Liver (tissue), 9 donors: Measurements from ENCODE around the gene PRPF19. TPM values are rescaled to one million over a fixed set of nuclear protein-coding genes. Genes with fewer than 3 reads are reported as not detected.

Source experiments
- DNase-seq: peaks from one replicate; pipeline ENCODE4 v3.0.0-alpha.2; 2017; ENCODE audit warnings: low spot score
- H3K27ac ChIP-seq, 2 donors: one replicate each; pipeline ENCODE4 v1.7.0; 2013; ENCODE audit warnings: inconsistent platforms in 2 of 2, low read length in 2 of 2, control low read depth in 1 of 2, low read depth in 1 of 2, mild to moderate bottlenecking in 1 of 2
- H3K27me3 ChIP-seq, 4 donors: one replicate each; pipeline versions ENCODE4 v1.6.1 to v1.7.0; 2013; ENCODE audit warnings: low read length in 3 of 4, inconsistent platforms in 1 of 4, mild to moderate bottlenecking in 1 of 4, moderate library complexity in 1 of 4; ENCODE audit not compliant: control insufficient read depth in 4 of 4, insufficient read depth in 4 of 4
- H3K36me3 ChIP-seq, 4 donors: one replicate each; pipeline versions ENCODE4 v1.6.1 to v1.7.0; 2013; ENCODE audit warnings: low read length in 3 of 4, mild to moderate bottlenecking in 3 of 4, low read depth in 1 of 4, moderate library complexity in 1 of 4; ENCODE audit not compliant: control insufficient read depth in 4 of 4, insufficient read depth in 3 of 4
- H3K4me1 ChIP-seq, 4 donors: one replicate each; pipeline versions ENCODE4 v1.6.1 to v1.7.0; 2013; ENCODE audit warnings: low read length in 3 of 4, mild to moderate bottlenecking in 3 of 4, moderate library complexity in 1 of 4; ENCODE audit not compliant: control insufficient read depth in 4 of 4, insufficient read depth in 4 of 4
- H3K4me3 ChIP-seq, 3 donors: one replicate each; pipeline versions ENCODE4 v1.6.1 to v1.7.0; 2013; ENCODE audit warnings: low read length in 3 of 3, control low read depth in 1 of 3, low read depth in 1 of 3, mild to moderate bottlenecking in 1 of 3
- H3K9ac ChIP-seq, 2 donors: one replicate each; pipeline ENCODE4 v1.7.0; 2013; ENCODE audit warnings: low read length in 2 of 2, mild to moderate bottlenecking in 2 of 2, moderate library complexity in 2 of 2, control low read depth in 1 of 2, low read depth in 1 of 2
- H3K9me3 ChIP-seq, 4 donors: one replicate each; pipeline versions ENCODE4 v1.6.1 to v1.7.0; 2013; ENCODE audit warnings: low read length in 3 of 4; ENCODE audit not compliant: control insufficient read depth in 4 of 4
- EGR1 ChIP-seq, 2 donors: IDR thresholded peaks; 2 replicates each; pipeline ENCODE4 v1.6.1; 2016 to 2018; ENCODE audit warnings: antibody characterized with exemption in 2 of 2, low read depth in 2 of 2
- FOXA1 ChIP-seq: IDR thresholded peaks from 2 replicates; pipeline ENCODE4 v1.6.1; 2016; ENCODE audit warnings: antibody characterized with exemption
- FOXA2 ChIP-seq: IDR thresholded peaks from 2 replicates; pipeline ENCODE4 v1.6.1; 2016; ENCODE audit warnings: antibody characterized with exemption
- GABPA ChIP-seq, 2 donors: IDR thresholded peaks in 1 of 2; conservative IDR thresholded peaks in 1 of 2; 2 replicates each; pipeline ENCODE4 v1.6.1; 2016; ENCODE audit warnings: antibody characterized with exemption in 2 of 2, mild to moderate bottlenecking in 1 of 2, moderate library complexity in 1 of 2
- HNF4A ChIP-seq, 2 donors: conservative IDR thresholded peaks; 2 replicates each; pipeline ENCODE4 v1.6.1; 2016; ENCODE audit warnings: antibody characterized with exemption in 2 of 2, mild to moderate bottlenecking in 2 of 2
- HNF4G ChIP-seq: IDR thresholded peaks from 2 replicates; pipeline ENCODE4 v1.6.1; 2016; ENCODE audit warnings: antibody characterized with exemption
- JUND ChIP-seq, 2 donors: IDR thresholded peaks; 2 replicates each; pipeline ENCODE4 v1.6.1; 2016; ENCODE audit warnings: antibody characterized with exemption in 2 of 2
- NR2F2 ChIP-seq: IDR thresholded peaks from 2 replicates; pipeline ENCODE4 v1.6.1; 2016; ENCODE audit warnings: antibody characterized with exemption
- RAD21 ChIP-seq, 2 donors: IDR thresholded peaks; 2 replicates each; pipeline ENCODE4 v1.6.1; 2016; ENCODE audit warnings: antibody characterized with exemption in 2 of 2, mild to moderate bottlenecking in 2 of 2
- RXRA ChIP-seq, 2 donors: IDR thresholded peaks; 2 replicates each; pipeline ENCODE4 v1.6.1; 2017 to 2018; ENCODE audit warnings: antibody characterized with exemption in 2 of 2, mild to moderate bottlenecking in 1 of 2
- SP1 ChIP-seq: IDR thresholded peaks from 2 replicates; pipeline ENCODE4 v1.6.1; 2018; ENCODE audit warnings: antibody characterized with exemption, mild to moderate bottlenecking
- TAF1 ChIP-seq: conservative IDR thresholded peaks from 2 replicates; pipeline ENCODE4 v1.6.1; 2016; ENCODE audit warnings: antibody characterized with exemption, mild to moderate bottlenecking
- YY1 ChIP-seq: IDR thresholded peaks from 2 replicates; pipeline ENCODE4 v1.6.1; 2016; ENCODE audit warnings: antibody characterized with exemption, mild to moderate bottlenecking
- WGBS: extraction: QIAGEN DNeasy Blood & Tissue Kit; methylation state at CpG from one replicate; pipeline ENCODE4 v1.1.7; 2013; 5-methylcytosine and 5-hydroxymethylcytosine counted together
- polyA plus RNA-seq, 2 donors: library from polyadenylated mRNA; stranded (reverse) in 1 of 2; unstranded in 1 of 2; fragments of 200-250 nt in 1 of 2; fragments of >200 nt in 1 of 2; fragmentation: Nextera tagmentation in 1 of 2; extraction: Ambion mirVana in 1 of 2; gene quantifications; one replicate each; pipeline versions ENCODE4 v1.2.1 to v1.2.3, GENCODE V29; 2013 to 2015
- total RNA-seq, 2 donors: library from RNA; depleted of rRNA; stranded (reverse); fragments of >200 nt; gene quantifications; one replicate each; pipeline ENCODE4 v1.2.3, GENCODE V29; 2014
- TF ChIP-seq, protein P1 (sequence below): IDR thresholded peaks from 2 replicates; pipeline ENCODE4 v1.6.1; 2016; ENCODE audit warnings: antibody characterized with exemption
- TF ChIP-seq, protein P2 (sequence below): IDR thresholded peaks from 2 replicates; pipeline ENCODE4 v1.6.1; 2016; ENCODE audit warnings: antibody characterized with exemption
- TF ChIP-seq, protein P3 (sequence below): fragments of 150-350 bp; IDR thresholded peaks from 2 replicates; pipeline ENCODE4 v1.5.1; 2017; ENCODE audit warnings: improper control_type of control experiment, low read depth, low read length; ENCODE audit not compliant: missing input control
- TF ChIP-seq, protein P4 (sequence below): IDR thresholded peaks from 2 replicates; pipeline ENCODE4 v1.6.1; 2016; ENCODE audit warnings: antibody characterized with exemption, mild to moderate bottlenecking
- TF ChIP-seq, protein P5 (sequence below): IDR thresholded peaks from 2 replicates; pipeline ENCODE4 v1.6.1; 2016; ENCODE audit warnings: antibody characterized with exemption
- donor health status: healthy.
- donor health status: healthy.
- donor health status: healthy.
- donor health status: healthy.
- donor health status: healthy.

PRPF19 gene
- total and polyA plus RNA-seq, 4 donors: 25.4 to 57.1 (median 40.4) TPM

DNA sequence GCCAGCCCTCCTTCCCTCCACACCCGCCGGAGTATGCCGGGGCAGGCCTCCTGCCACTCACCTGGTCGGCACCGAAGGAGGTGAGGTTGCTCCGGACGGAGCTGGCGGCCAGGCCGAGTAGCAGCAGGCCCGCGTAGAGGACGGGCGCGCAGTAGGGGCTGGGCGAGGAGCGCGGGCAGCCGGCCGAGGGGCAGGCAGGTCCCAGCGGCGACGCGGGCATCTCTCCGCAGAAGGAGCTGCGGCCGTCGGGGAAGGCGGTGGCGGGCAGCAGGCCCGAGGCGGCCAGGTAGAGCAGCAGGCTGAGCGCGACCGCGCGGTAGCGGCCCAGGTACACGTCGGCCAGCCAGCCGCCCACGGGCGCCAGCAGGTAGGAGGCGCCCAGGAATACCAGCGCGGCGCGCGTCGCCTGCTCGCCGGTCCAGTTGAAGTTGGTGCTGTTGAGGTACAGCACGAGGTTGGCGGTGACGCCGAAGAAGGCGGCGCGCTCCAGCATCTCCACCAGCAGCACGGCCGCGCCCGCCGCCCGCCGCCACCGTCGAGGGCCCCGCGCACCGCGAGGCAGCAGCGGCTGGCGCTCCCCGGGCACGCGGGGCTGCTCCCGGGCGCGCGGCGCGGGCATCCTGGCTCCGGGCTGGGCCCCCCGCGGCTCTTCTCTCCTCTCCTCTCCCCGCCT, 44.7 kb upstream of the PRPF19 start:
- Histone ChIP-seq H3K9ac (no peak overlapping the region), H3K27me3 (no peaks in the 10 kb centered on the region), H3K4me1 (peaks cover 5 to 23% (median 14%) of the 10 kb centered on the region in 4 donors), H3K4me3 (peak overlapping the region; percentile 37 to 88 (median 46)), H3K9me3 (no peaks in the 10 kb centered on the region), H3K27ac (peak overlapping the region; percentile 77 to 96), H3K36me3 (peaks cover 0 to 5% (median 1%) of the 10 kb centered on the region in 4 donors)
- no peak for DNase-seq
- no peak for TF ChIP-seq RAD21 (IDR thresholded peaks at IDR 0.05)
- no peak for TF ChIP-seq GABPA (IDR thresholded peaks at IDR 0.05 in 1 of 2, conservative IDR thresholded peaks at IDR 0.05 in 1 of 2)
- no peak for TF ChIP-seq FOXA2
- TF ChIP-seq, protein P1, sequence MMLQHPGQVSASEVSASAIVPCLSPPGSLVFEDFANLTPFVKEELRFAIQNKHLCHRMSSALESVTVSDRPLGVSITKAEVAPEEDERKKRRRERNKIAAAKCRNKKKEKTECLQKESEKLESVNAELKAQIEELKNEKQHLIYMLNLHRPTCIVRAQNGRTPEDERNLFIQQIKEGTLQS: no peak
- TF ChIP-seq SP1: no peak
- TF ChIP-seq NR2F2: no peak
- TF ChIP-seq, protein P2, sequence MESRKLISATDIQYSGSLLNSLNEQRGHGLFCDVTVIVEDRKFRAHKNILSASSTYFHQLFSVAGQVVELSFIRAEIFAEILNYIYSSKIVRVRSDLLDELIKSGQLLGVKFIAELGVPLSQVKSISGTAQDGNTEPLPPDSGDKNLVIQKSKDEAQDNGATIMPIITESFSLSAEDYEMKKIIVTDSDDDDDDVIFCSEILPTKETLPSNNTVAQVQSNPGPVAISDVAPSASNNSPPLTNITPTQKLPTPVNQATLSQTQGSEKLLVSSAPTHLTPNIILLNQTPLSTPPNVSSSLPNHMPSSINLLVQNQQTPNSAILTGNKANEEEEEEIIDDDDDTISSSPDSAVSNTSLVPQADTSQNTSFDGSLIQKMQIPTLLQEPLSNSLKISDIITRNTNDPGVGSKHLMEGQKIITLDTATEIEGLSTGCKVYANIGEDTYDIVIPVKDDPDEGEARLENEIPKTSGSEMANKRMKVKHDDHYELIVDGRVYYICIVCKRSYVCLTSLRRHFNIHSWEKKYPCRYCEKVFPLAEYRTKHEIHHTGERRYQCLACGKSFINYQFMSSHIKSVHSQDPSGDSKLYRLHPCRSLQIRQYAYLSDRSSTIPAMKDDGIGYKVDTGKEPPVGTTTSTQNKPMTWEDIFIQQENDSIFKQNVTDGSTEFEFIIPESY: no peak
- TF ChIP-seq EGR1 (IDR thresholded peaks at IDR 0.05; ENCODE audit: low read depth in 2 of 2): no peak
- TF ChIP-seq, protein P3, sequence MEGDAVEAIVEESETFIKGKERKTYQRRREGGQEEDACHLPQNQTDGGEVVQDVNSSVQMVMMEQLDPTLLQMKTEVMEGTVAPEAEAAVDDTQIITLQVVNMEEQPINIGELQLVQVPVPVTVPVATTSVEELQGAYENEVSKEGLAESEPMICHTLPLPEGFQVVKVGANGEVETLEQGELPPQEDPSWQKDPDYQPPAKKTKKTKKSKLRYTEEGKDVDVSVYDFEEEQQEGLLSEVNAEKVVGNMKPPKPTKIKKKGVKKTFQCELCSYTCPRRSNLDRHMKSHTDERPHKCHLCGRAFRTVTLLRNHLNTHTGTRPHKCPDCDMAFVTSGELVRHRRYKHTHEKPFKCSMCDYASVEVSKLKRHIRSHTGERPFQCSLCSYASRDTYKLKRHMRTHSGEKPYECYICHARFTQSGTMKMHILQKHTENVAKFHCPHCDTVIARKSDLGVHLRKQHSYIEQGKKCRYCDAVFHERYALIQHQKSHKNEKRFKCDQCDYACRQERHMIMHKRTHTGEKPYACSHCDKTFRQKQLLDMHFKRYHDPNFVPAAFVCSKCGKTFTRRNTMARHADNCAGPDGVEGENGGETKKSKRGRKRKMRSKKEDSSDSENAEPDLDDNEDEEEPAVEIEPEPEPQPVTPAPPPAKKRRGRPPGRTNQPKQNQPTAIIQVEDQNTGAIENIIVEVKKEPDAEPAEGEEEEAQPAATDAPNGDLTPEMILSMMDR: no peak
- WGBS: 15% methylated on average over 86 of the region's 86 CpGs

DNA sequence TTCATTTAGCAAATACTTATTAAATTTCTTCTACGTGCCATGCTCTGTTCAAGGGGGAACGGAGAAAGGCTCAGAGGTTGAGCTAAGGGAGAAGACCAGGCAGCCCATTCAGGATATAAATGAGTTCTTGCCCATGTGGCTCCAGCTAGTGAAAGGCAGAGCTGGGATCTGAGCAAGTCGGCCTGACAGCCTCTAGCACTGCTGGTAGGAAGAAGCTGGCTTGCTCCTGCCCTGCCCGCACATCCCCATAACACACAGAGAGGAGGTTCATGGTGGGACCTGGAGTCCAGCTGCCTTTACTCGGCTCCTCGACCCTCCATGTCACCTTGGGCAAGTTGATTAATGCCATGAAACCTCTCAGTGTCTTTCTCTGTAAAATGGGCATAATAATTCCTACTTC, 43.6 kb upstream of the PRPF19 start:
- Histone ChIP-seq H3K36me3 (peaks cover 0 to 5% (median 1%) of the 10 kb centered on the region in 4 donors), H3K27me3 (no peaks in the 10 kb centered on the region), H3K4me3 (no peak overlapping the region), H3K27ac (no peak overlapping the region), H3K4me1 (peaks cover 5 to 23% (median 14%) of the 10 kb centered on the region in 4 donors), H3K9me3 (no peaks in the 10 kb centered on the region), H3K9ac (no peak overlapping the region)
- no peak for DNase-seq
- 85% methylated on average over 6 of the region's 6 CpGs for WGBS
- TF ChIP-seq RAD21 (IDR thresholded peaks at IDR 0.05) (no peak), TAF1 (no peak), YY1 (no peak), NR2F2 (no peak), HNF4G (no peak), JUND (IDR thresholded peaks at IDR 0.05) (no peak), RXRA (IDR thresholded peaks at IDR 0.05) (no peak), HNF4A (conservative IDR thresholded peaks at IDR 0.05) (no peak), FOXA1 (no peak), EGR1 (IDR thresholded peaks at IDR 0.05; ENCODE audit: low read depth in 2 of 2) (no peak), GABPA (IDR thresholded peaks at IDR 0.05 in 1 of 2, conservative IDR thresholded peaks at IDR 0.05 in 1 of 2) (no peak), SP1 (no peak), FOXA2 (no peak)
- TF ChIP-seq, protein P3: no peak
- TF ChIP-seq, protein P2: no peak
- TF ChIP-seq, protein P4, sequence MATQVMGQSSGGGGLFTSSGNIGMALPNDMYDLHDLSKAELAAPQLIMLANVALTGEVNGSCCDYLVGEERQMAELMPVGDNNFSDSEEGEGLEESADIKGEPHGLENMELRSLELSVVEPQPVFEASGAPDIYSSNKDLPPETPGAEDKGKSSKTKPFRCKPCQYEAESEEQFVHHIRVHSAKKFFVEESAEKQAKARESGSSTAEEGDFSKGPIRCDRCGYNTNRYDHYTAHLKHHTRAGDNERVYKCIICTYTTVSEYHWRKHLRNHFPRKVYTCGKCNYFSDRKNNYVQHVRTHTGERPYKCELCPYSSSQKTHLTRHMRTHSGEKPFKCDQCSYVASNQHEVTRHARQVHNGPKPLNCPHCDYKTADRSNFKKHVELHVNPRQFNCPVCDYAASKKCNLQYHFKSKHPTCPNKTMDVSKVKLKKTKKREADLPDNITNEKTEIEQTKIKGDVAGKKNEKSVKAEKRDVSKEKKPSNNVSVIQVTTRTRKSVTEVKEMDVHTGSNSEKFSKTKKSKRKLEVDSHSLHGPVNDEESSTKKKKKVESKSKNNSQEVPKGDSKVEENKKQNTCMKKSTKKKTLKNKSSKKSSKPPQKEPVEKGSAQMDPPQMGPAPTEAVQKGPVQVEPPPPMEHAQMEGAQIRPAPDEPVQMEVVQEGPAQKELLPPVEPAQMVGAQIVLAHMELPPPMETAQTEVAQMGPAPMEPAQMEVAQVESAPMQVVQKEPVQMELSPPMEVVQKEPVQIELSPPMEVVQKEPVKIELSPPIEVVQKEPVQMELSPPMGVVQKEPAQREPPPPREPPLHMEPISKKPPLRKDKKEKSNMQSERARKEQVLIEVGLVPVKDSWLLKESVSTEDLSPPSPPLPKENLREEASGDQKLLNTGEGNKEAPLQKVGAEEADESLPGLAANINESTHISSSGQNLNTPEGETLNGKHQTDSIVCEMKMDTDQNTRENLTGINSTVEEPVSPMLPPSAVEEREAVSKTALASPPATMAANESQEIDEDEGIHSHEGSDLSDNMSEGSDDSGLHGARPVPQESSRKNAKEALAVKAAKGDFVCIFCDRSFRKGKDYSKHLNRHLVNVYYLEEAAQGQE: no peak
- TF ChIP-seq, protein P5, sequence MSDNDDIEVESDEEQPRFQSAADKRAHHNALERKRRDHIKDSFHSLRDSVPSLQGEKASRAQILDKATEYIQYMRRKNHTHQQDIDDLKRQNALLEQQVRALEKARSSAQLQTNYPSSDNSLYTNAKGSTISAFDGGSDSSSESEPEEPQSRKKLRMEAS: no peak
- TF ChIP-seq, protein P1: no peak
